ENCODE results near the gene MYOM1.

DNA sequence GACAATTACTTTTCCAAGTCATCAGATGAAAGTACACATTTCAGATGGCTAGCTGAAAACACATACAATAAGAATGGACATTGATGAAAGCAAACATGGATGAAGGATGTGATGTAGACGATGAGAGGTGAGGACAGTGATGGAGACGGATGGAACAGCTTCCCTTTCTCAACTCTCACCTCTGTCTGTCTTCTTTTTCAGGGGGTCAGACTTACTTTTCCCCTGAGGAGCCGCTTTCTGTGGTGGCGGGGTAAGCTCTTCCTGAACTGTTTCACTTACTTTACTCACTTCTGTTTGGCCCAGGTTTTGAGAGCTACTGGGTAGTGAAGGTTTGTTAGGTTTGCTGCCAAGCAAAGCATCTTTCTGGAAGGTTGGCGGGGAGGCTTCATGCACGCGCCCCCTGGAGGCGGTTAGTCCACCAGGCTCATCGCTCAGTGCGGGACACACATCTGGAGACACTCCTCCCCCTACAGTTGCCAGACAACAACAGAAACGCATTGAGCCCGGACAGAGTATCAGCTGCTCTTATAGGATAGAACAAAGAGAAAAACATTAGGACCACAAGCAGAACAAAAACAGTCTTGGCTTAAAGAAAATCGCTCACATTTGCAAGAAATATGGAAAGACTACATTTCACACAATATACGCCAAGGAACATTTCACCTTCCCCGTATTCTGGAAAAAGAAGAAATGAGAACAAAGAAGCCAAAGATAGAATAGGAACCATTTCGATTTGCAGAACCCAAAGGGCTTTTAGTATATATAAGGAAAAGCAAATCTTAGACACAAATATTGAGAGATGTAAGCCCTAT, 90.5 kb downstream of the MYOM1 start:
- TF ChIP-seq EZH2 (IDR thresholded peaks at IDR 0.05; ENCODE audit: borderline replicate concordance, low read depth, low read length, severe bottlenecking) = no peak
- TF ChIP-seq POLR2A (IDR thresholded peaks at IDR 0.05; ENCODE audit: low read depth, low read length) = no peak
- TF ChIP-seq, protein P1, sequence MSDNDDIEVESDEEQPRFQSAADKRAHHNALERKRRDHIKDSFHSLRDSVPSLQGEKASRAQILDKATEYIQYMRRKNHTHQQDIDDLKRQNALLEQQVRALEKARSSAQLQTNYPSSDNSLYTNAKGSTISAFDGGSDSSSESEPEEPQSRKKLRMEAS (IDR thresholded peaks at IDR 0.05; ENCODE audit: insufficient read depth, insufficient read length) = no peak
